ENCODE results near the gene ADGRD1. TPM values are rescaled to one million over a fixed set of nuclear protein-coding genes. Genes with fewer than 3 reads are reported as not detected.
A peak's percentile ranks its signal among the peaks of the same experiment; 100 is the strongest.

Gene ADGRD1
- total and polyA plus RNA-seq, 7 donors, result 0.46 to 22.5 (median 7.2) TPM

DNA sequence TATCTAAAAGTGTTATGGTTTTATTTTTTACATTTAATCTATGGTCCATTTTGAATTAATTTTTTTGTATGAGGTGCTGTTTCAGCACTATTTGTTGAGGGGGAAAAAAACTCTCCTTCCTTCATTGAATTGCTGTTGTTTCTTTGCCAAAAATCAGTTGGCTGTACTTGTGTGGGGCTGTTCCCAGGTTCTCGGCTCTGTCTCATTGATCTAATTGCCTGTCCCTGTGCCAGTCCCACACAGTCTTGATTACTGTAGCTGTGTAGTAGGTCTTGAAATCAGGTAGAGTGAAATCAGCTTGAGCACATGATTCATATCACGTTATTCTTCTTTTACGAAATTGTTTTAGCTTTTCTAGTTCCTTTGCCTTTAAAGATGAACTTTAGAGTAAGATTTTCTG, 109.7 kb downstream of the ADGRD1 start:
- intact Hi-C loops (cut with DNase I), result no loop called here
- Histone ChIP-seq H3K9me3 (no peaks in the 10 kb centered on the region), H3K36me3 (no peaks in the 10 kb centered on the region), H3K27ac (no peak overlapping the region), H3K4me1 (peaks cover 0 to 17% (median 15%) of the 10 kb centered on the region in 4 donors), H3K27me3 (no peaks in the 10 kb centered on the region), H3K4me3 (no peak overlapping the region)
- no peak for DNase-seq
- 62 to 88% methylated on average over 3 of the region's 3 CpGs for WGBS, 2 donors
- no peak for TF ChIP-seq EP300 (IDR thresholded peaks at IDR 0.05)
- no peak for TF ChIP-seq POLR2AphosphoS5 (IDR thresholded peaks at IDR 0.05)
- TF ChIP-seq CTCF (IDR thresholded peaks at IDR 0.05), result no peak
- no peak for TF ChIP-seq POLR2A (IDR thresholded peaks at IDR 0.05)

DNA sequence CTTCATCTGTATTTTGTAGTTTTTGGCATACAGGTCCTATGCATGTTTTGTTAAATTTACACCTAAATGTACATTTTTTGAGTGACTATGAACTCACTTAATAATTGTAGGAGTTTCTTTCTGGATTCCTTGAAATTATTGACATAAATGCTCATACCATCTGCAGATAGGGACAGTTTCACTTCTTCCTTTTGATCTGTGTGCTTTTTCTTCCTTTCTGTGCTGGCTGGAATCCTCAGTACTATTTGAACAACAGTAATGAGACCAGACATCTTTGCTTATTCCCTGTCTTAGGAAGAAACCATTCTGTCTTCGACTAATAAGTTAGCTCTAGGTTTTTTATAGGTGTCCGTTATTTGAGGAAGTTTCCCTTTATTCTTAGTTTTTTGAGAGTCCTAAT, 110.3 kb downstream of the ADGRD1 start:
- Histone ChIP-seq H3K36me3 (no peaks in the 10 kb centered on the region), H3K4me3 (no peak overlapping the region), H3K27me3 (no peaks in the 10 kb centered on the region), H3K9me3 (no peaks in the 10 kb centered on the region), H3K4me1 (peaks cover 0 to 23% (median 20%) of the 10 kb centered on the region in 4 donors), H3K27ac (no peak overlapping the region)
- 87 to 92% methylated on average over 2 of the region's 2 CpGs for WGBS, 2 donors
- DNase-seq, result no peak
- TF ChIP-seq POLR2A (IDR thresholded peaks at IDR 0.05), result no peak
- no peak for TF ChIP-seq POLR2AphosphoS5 (IDR thresholded peaks at IDR 0.05)
- intact Hi-C loops (cut with DNase I), result no loop called here

DNA sequence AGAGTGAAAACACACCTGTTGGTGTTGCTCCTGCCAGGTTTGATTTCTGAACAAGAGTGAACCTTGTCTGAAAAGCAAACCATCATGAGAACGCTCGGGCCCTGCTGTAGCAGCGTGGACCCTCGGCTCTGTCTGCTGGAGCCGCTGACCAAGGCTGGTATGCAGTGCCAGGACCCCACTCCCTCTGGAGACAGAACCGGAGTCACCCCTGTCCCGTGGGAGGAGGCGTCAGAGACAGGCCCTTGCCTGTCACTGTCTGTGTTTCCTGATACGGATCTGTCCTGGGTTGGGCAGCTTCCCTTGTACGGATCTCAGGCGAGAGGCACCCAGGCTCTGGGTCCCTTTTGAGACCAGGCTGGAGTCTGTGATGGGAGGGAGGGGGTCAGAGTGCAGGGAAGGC, 111.6 kb downstream of the ADGRD1 start:
- WGBS, 2 donors, result 73 to 80% methylated on average over 11 of the region's 11 CpGs
- no peak overlapping the region for H3K4me3 ChIP-seq
- peak; percentile 62 for DNase-seq
- H3K4me1 ChIP-seq, result peaks cover 0 to 30% (median 21%) of the 10 kb centered on the region in 4 donors
- TF ChIP-seq CTCF (IDR thresholded peaks at IDR 0.05), result no peak
- TF ChIP-seq POLR2A (IDR thresholded peaks at IDR 0.05), result no peak
- no peak for TF ChIP-seq POLR2AphosphoS5 (IDR thresholded peaks at IDR 0.05)
- TF ChIP-seq EP300 (IDR thresholded peaks at IDR 0.05), result no peak
- no peaks in the 10 kb centered on the region for H3K27me3 ChIP-seq
- H3K36me3 ChIP-seq, result no peaks in the 10 kb centered on the region
- H3K9me3 ChIP-seq, result no peaks in the 10 kb centered on the region
- intact Hi-C loops (cut with DNase I), result no loop called here
- no peak overlapping the region for H3K27ac ChIP-seq

- intact Hi-C loops (cut with DNase I), result no loop called here
- 73 to 90% methylated on average over 4 of the region's 4 CpGs for WGBS, 2 donors
These were observed 112.1 kb downstream of the ADGRD1 start for GRCh38 chr12:131065801-131066200.

GRCh38 chr12:131066207-131066885, 112.6 kb downstream of the ADGRD1 start:
- TF ChIP-seq POLR2A (IDR thresholded peaks at IDR 0.05), result no peak
- no peak for TF ChIP-seq EP300 (IDR thresholded peaks at IDR 0.05)
- no peak for TF ChIP-seq CTCF (IDR thresholded peaks at IDR 0.05)
- TF ChIP-seq POLR2AphosphoS5 (IDR thresholded peaks at IDR 0.05), result no peak
- H3K27ac ChIP-seq, result no peak overlapping the region

More at GRCh38 chr12:131065801-131066200, 112.1 kb downstream of the ADGRD1 start:
- Histone ChIP-seq H3K36me3 (no peaks in the 10 kb centered on the region), H3K4me1 (peaks cover 0 to 30% (median 21%) of the 10 kb centered on the region in 4 donors), H3K27ac (no peak overlapping the region), H3K4me3 (no peak overlapping the region), H3K9me3 (no peaks in the 10 kb centered on the region), H3K27me3 (no peaks in the 10 kb centered on the region)
- TF ChIP-seq POLR2A (IDR thresholded peaks at IDR 0.05) (no peak), CTCF (IDR thresholded peaks at IDR 0.05) (no peak), EP300 (IDR thresholded peaks at IDR 0.05) (no peak), POLR2AphosphoS5 (IDR thresholded peaks at IDR 0.05) (no peak)
- DNase-seq, result no peak

More at GRCh38 chr12:131066207-131066885, 112.6 kb downstream of the ADGRD1 start:
- Histone ChIP-seq H3K27me3 (no peaks in the 10 kb centered on the region), H3K4me1 (peaks cover 0 to 30% (median 21%) of the 10 kb centered on the region in 4 donors), H3K4me3 (no peak overlapping the region), H3K36me3 (no peaks in the 10 kb centered on the region), H3K9me3 (no peaks in the 10 kb centered on the region)
- WGBS, 2 donors, result 77 to 88% methylated on average over 27 of the region's 27 CpGs
- intact Hi-C loops (cut with DNase I), result no loop called here
- no peak for DNase-seq
